Thoracic aorta endothelial cell (primary cell): ENCODE results near the gene HP1BP3. TPM values are rescaled to one million over a fixed set of nuclear protein-coding genes. Genes with fewer than 3 reads are reported as not detected.

Source experiments
- total RNA-seq: library from RNA; depleted of rRNA; stranded (reverse); fragments of >200 nt; gene quantifications from 2 replicates; pipeline ENCODE4 v1.2.3, GENCODE V29; 2012

The HP1BP3 gene
- total RNA-seq = 310 and 329 TPM in 2 replicates

GRCh38 chr1:20787029-20787839, at the start of gene HP1BP3:
HP1BP3 (minus strand) TSS chr1:20787307; CDS start chr1:20780440, 6,867 bp downstream.

GRCh38 chr1:20732588-20733359, 54.3 kb downstream of the HP1BP3 start, which contains the start of gene SH2D5:
SH2D5 (minus strand) TSS chr1:20732703; CDS start chr1:20728044, 4,659 bp downstream.

GRCh38 chr1:20717452-20718342, 69.4 kb downstream of the HP1BP3 start, which contains the start of gene KIF17:
KIF17 (minus strand) TSS chr1:20718007; CDS start chr1:20717706, 301 bp downstream.

Other genes with a start within 250 kb of the HP1BP3 start
- gene FAM43B, start 234.7 kb downstream of the HP1BP3 start, total RNA-seq = not detected in 2 replicates
- gene CDA, start 198.2 kb downstream of the HP1BP3 start, total RNA-seq = 1.5 and 2.0 TPM in 2 replicates
- 24.1 and 24.7 TPM in 2 replicates for gene PINK1, start 153.8 kb downstream of the HP1BP3 start, total RNA-seq
- 200 and 227 TPM in 2 replicates for gene DDOST, start 125.9 kb downstream of the HP1BP3 start, total RNA-seq
- gene KIF17, start 69.3 kb downstream of the HP1BP3 start, total RNA-seq = 0.13 and 0.86 TPM in 2 replicates
- gene SH2D5, start 54.6 kb downstream of the HP1BP3 start, total RNA-seq = 0.80 and 2.8 TPM in 2 replicates